Activated naive CD8-positive, alpha-beta T cell treated with anti-CD3 and anti-CD28 coated beads for 36 hours (primary cell): ENCODE measurements around the gene NRAP. TPM values are rescaled to one million over a fixed set of nuclear protein-coding genes. Genes with fewer than 3 reads are reported as not detected.

ENCODE experiments used
- DNase-seq: peaks from one replicate; pipeline ENCODE4 v3.0.0; 2021
- H3K27ac Mint-ChIP-seq: one replicate; pipeline ENCODE4 v1.8.0; 2022; ENCODE audit warnings: mild to moderate bottlenecking, moderate library complexity, mixed read lengths
- H3K27me3 Mint-ChIP-seq: one replicate; pipeline ENCODE4 v1.8.0; 2022; ENCODE audit warnings: mild to moderate bottlenecking, mixed read lengths
- H3K36me3 Mint-ChIP-seq: one replicate; pipeline ENCODE4 v1.8.0; 2021; ENCODE audit warnings: mild to moderate bottlenecking, mixed read lengths
- H3K4me1 Mint-ChIP-seq: one replicate; pipeline ENCODE4 v1.8.0; 2021; ENCODE audit warnings: mixed read lengths
- H3K4me3 Mint-ChIP-seq: one replicate; pipeline ENCODE4 v1.8.0; 2022; ENCODE audit warnings: mild to moderate bottlenecking, moderate library complexity, mixed read lengths
- H3K9me3 Mint-ChIP-seq: one replicate; pipeline ENCODE4 v1.8.0; 2022; ENCODE audit warnings: mixed read lengths
- total RNA-seq, 2 experiments: library from RNA; stranded (reverse); gene quantifications; one replicate each; pipeline ENCODE4 v1.2.3, GENCODE V29; 2021

NRAP gene
- total RNA-seq, 2 experiments from 2014 or later: not detected

DNA sequence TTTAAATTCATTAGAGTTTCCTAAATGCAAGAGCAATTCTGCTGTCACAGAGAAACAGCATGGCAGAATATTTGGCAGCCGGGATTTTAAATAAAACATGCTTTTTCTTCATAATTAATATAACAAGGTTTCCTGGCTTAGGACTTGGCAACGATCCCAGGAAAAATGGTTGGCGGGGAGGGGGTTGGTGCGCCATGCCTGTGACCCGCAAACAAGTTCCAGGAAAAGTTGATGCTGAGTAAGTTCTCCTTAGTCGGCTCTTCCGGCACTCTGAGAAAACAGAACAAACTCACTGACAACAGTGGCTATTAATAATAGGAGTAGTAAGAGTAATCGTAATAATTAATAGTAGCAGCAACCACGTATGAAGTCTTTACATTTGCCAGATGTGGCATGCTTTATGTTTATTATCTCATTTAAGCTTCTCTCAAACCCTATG is 106.4 kb downstream of the NRAP start:
- Mint-ChIP-seq H3K9me3 (no peaks in the 10 kb centered on the region), H3K4me3 (no peak overlapping the region), H3K27me3 (peaks cover 41% of the 10 kb centered on the region), H3K36me3 (no peaks in the 10 kb centered on the region), H3K4me1 (peaks cover 4% of the 10 kb centered on the region), H3K27ac (no peak overlapping the region)
- DNase-seq: no peak

GRCh38 chr10:113555751-113556150 is 108.1 kb downstream of the NRAP start:
- Mint-ChIP-seq H3K9me3 (no peaks in the 10 kb centered on the region), H3K4me3 (no peak overlapping the region), H3K36me3 (no peaks in the 10 kb centered on the region), H3K27me3 (peaks cover 41% of the 10 kb centered on the region), H3K4me1 (peaks cover 4% of the 10 kb centered on the region), H3K27ac (no peak overlapping the region)
- no peak for DNase-seq

- peaks cover 4% of the 10 kb centered on the region for H3K4me1 Mint-ChIP-seq
- no peak overlapping the region for H3K4me3 Mint-ChIP-seq
- no peak for DNase-seq
- no peaks in the 10 kb centered on the region for H3K9me3 Mint-ChIP-seq
- no peaks in the 10 kb centered on the region for H3K36me3 Mint-ChIP-seq
- peaks cover 36% of the 10 kb centered on the region for H3K27me3 Mint-ChIP-seq
- no peak overlapping the region for H3K27ac Mint-ChIP-seq
These were observed 108.6 kb downstream of the NRAP start for GRCh38 chr10:113555245-113555644.

- no peak for DNase-seq
These were observed 109.6 kb downstream of the NRAP start for GRCh38 chr10:113554214-113554613.

DNA sequence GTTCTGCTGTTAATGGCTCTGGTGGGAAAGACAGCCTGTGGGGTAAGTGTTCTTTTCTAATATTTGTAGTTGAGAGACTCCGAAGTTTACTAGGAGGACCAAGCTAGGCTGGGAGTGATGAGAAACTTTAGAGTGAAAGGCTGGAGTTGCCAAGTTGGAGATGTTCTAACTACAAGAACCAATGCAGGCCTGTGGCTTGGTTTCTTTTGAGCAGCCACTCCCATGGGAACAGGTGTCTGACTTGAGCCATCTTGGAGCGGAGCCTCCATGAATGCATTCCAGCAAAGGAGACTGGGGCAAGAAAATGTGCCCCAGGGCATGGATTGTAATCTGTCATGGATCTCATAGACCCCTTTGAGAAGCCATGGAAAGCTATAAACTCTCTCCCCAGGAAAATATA is 110.7 kb downstream of the NRAP start:
- DNase-seq: no peak
- Mint-ChIP-seq H3K4me1 (peaks cover 4% of the 10 kb centered on the region), H3K9me3 (no peaks in the 10 kb centered on the region), H3K27ac (no peak overlapping the region), H3K27me3 (peaks cover 24% of the 10 kb centered on the region), H3K36me3 (no peaks in the 10 kb centered on the region), H3K4me3 (no peak overlapping the region)

More at GRCh38 chr10:113554214-113554613, 109.6 kb downstream of the NRAP start:
- Mint-ChIP-seq H3K9me3 (no peaks in the 10 kb centered on the region), H3K4me1 (peaks cover 4% of the 10 kb centered on the region), H3K4me3 (no peak overlapping the region), H3K36me3 (no peaks in the 10 kb centered on the region), H3K27me3 (peaks cover 30% of the 10 kb centered on the region), H3K27ac (no peak overlapping the region)

GRCh38 chr10:113552701-113553100 is 111.1 kb downstream of the NRAP start, which contains the start of gene HABP2:
HABP2 (plus strand) TSS chr10:113553053; CDS start chr10:113553122, 69 bp downstream.
- Mint-ChIP-seq H3K9me3 (no peaks in the 10 kb centered on the region), H3K27ac (no peak within 1 kb of the TSS)

DNA sequence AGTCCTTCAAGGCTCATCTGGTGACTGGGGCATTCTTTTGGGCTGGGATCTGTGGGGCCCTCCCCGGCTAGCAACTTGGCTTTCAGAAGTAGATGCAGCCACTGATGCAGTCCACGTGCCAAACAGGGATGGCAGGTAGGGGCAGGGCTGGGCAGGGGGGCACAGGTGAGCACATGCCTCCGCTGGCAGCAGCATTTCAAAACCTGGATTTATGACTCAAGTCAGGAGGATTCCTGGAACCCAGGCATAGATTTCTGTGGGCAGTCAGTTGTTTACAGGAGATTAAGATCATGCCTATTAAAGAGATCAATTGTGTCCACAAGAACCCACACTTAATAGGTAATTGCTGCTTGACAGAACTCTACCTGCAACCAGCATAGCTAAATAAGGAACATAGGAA is 111.8 kb downstream of the NRAP start:
- H3K27me3 Mint-ChIP-seq: peaks cover 12% of the 10 kb centered on the region

More at GRCh38 chr10:113552701-113553100, 111.1 kb downstream of the NRAP start, which contains the start of gene HABP2:
- Mint-ChIP-seq H3K4me3 (no peak within 1 kb of the TSS), H3K27me3 (peaks cover 19% of the 10 kb centered on the region), H3K36me3 (no peaks in the 10 kb centered on the region), H3K4me1 (peaks cover 3% of the 10 kb centered on the region)
- no peak for DNase-seq

GRCh38 chr10:113550365-113550764 is 113.5 kb downstream of the NRAP start:
- no peaks in the 10 kb centered on the region for H3K9me3 Mint-ChIP-seq
- no peak for DNase-seq
- H3K4me1 Mint-ChIP-seq: no peaks in the 10 kb centered on the region
- H3K27me3 Mint-ChIP-seq: peaks cover 9% of the 10 kb centered on the region
- no peak overlapping the region for H3K4me3 Mint-ChIP-seq
- no peaks in the 10 kb centered on the region for H3K36me3 Mint-ChIP-seq
- H3K27ac Mint-ChIP-seq: no peak overlapping the region

More for the DNA sequence above, 111.8 kb downstream of the NRAP start:
- Mint-ChIP-seq H3K27ac (no peak overlapping the region), H3K9me3 (no peaks in the 10 kb centered on the region), H3K36me3 (no peaks in the 10 kb centered on the region), H3K4me3 (no peak overlapping the region), H3K4me1 (no peaks in the 10 kb centered on the region)
- no peak for DNase-seq

GRCh38 chr10:113549856-113550255 is 114.0 kb downstream of the NRAP start:
- no peaks in the 10 kb centered on the region for H3K4me1 Mint-ChIP-seq
- H3K4me3 Mint-ChIP-seq: no peak overlapping the region
- H3K9me3 Mint-ChIP-seq: no peaks in the 10 kb centered on the region
- H3K27me3 Mint-ChIP-seq: peaks cover 8% of the 10 kb centered on the region
- H3K27ac Mint-ChIP-seq: no peak overlapping the region
- DNase-seq: no peak
- no peaks in the 10 kb centered on the region for H3K36me3 Mint-ChIP-seq

GRCh38 chr10:113547426-113547825 is 116.4 kb downstream of the NRAP start:
- H3K4me3 Mint-ChIP-seq: no peak overlapping the region
- no peaks in the 10 kb centered on the region for H3K4me1 Mint-ChIP-seq
- no peak for DNase-seq
- H3K27me3 Mint-ChIP-seq: peaks cover 3% of the 10 kb centered on the region
- H3K27ac Mint-ChIP-seq: no peak overlapping the region
- no peaks in the 10 kb centered on the region for H3K9me3 Mint-ChIP-seq
- H3K36me3 Mint-ChIP-seq: no peaks in the 10 kb centered on the region

GRCh38 chr10:113544392-113544791 is 119.4 kb downstream of the NRAP start:
- H3K4me3 Mint-ChIP-seq: no peak overlapping the region
- no peak overlapping the region for H3K27ac Mint-ChIP-seq
- H3K36me3 Mint-ChIP-seq: no peaks in the 10 kb centered on the region
- DNase-seq: no peak
- no peaks in the 10 kb centered on the region for H3K4me1 Mint-ChIP-seq
- no peaks in the 10 kb centered on the region for H3K9me3 Mint-ChIP-seq
- H3K27me3 Mint-ChIP-seq: peaks cover 7% of the 10 kb centered on the region

DNA sequence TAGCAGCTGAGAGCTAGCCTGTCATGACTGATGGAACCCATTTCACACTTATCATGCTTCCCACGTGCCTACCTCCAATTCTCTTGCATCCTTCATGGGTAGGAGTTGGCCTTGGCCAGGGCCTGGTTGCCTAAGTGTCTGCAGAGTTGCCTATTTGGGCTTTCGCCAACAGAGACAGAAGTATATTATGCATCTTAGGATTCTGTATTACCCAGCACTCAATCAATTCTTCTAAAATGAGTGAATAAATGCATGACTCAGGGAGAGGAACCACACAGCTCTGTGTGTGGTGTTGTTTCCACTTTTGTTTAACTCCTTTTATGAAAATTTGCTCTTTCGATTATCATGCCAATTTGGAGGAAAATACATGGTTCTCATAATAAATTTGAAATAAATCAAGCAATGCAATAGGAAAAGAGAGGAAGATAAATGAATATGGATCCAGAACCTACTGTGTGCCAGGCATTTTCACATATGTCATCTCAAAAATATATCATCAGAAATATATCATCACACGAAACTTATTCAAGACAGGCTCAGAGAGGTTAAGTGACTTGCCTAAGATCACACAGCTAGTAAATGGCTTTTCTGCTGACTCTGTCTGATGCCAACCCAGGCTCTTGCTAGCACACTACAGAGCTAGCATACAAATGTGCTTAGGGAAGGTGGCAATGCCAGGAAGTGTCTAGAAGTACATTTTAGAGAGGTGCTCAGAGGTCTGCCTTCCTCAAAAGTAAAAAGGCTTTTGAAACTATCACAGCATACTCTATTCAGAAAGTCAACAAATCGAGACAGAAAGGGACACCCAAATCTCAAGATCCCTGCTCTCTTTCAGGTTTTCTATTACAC is 120.5 kb downstream of the NRAP start:
- Mint-ChIP-seq H3K9me3 (no peaks in the 10 kb centered on the region), H3K27ac (no peak overlapping the region), H3K4me3 (no peak overlapping the region), H3K27me3 (peaks cover 9% of the 10 kb centered on the region), H3K36me3 (no peaks in the 10 kb centered on the region), H3K4me1 (no peaks in the 10 kb centered on the region)
- DNase-seq: no peak

DNA sequence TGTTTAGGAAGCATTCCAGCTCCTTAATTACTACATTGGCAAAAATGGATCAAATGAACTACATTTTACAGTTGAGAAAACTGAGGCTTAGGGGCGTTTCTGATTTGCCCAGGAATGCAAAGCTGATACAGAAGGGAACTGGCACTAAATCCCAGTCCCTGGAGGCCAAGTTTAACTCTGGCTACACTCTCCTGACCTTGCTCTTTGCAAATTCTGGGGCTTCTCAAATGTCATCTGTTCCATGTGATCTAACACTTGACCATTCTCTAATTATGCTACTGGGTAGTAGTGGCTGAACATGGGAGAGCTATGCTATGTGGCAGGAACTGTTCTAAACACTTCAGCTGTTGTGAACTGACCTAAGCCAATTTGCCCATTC is 122.3 kb downstream of the NRAP start:
- no peak overlapping the region for H3K4me3 Mint-ChIP-seq
- H3K27ac Mint-ChIP-seq: no peak overlapping the region
- H3K9me3 Mint-ChIP-seq: no peaks in the 10 kb centered on the region
- no peak for DNase-seq
- no peaks in the 10 kb centered on the region for H3K36me3 Mint-ChIP-seq
- peaks cover 9% of the 10 kb centered on the region for H3K27me3 Mint-ChIP-seq
- no peaks in the 10 kb centered on the region for H3K4me1 Mint-ChIP-seq

- no peak for DNase-seq
- Mint-ChIP-seq H3K9me3 (no peaks in the 10 kb centered on the region), H3K36me3 (no peaks in the 10 kb centered on the region), H3K4me3 (no peak overlapping the region), H3K27ac (no peak overlapping the region), H3K27me3 (peaks cover 9% of the 10 kb centered on the region), H3K4me1 (no peaks in the 10 kb centered on the region)
These were observed 122.8 kb downstream of the NRAP start for GRCh38 chr10:113540845-113541548.

GRCh38 chr10:113539789-113540188 is 124.1 kb downstream of the NRAP start:
- DNase-seq: no peak
- H3K4me1 Mint-ChIP-seq: no peaks in the 10 kb centered on the region
- H3K27me3 Mint-ChIP-seq: peaks cover 14% of the 10 kb centered on the region
- no peaks in the 10 kb centered on the region for H3K9me3 Mint-ChIP-seq
- H3K4me3 Mint-ChIP-seq: no peak overlapping the region
- H3K27ac Mint-ChIP-seq: no peak overlapping the region
- H3K36me3 Mint-ChIP-seq: no peaks in the 10 kb centered on the region
